HG03521 (cell line): ENCODE data around the gene RGS12.

ENCODE experiments used
- ATAC-seq: cut with Tn5 transposase; IDR thresholded peaks from one replicate; pipeline ENCODE4 v1.9.1; 2021; ENCODE audit warnings: mild to moderate bottlenecking, moderate library complexity; ENCODE audit not compliant: unreplicated experiment

Gene RGS12

GRCh38 chr4:3324093-3324815, 31.4 kb downstream of the RGS12 start:
- ATAC-seq: no peak

- ATAC-seq: no peak
These were observed 36.2 kb downstream of the RGS12 start for GRCh38 chr4:3328814-3329663.

- ATAC-seq: no peak
These were observed 37.1 kb downstream of the RGS12 start for GRCh38 chr4:3329887-3330286.

- ATAC-seq: no peak
These were observed 37.9 kb downstream of the RGS12 start for GRCh38 chr4:3330707-3331106.

- ATAC-seq: no peak
These were observed 38.9 kb downstream of the RGS12 start for GRCh38 chr4:3331511-3332394.

- ATAC-seq: no peak
These were observed 39.7 kb downstream of the RGS12 start for GRCh38 chr4:3332498-3332897.

- ATAC-seq: no peak
These were observed 41.5 kb downstream of the RGS12 start for GRCh38 chr4:3334316-3334715.

- no peak for ATAC-seq
These were observed 42.6 kb downstream of the RGS12 start for GRCh38 chr4:3335385-3335784.

GRCh38 chr4:3335982-3336381, 43.2 kb downstream of the RGS12 start:
- no peak for ATAC-seq

GRCh38 chr4:3336382-3337356, 43.8 kb downstream of the RGS12 start:
- no peak for ATAC-seq

GRCh38 chr4:3337357-3337732, 44.5 kb downstream of the RGS12 start:
- no peak for ATAC-seq

GRCh38 chr4:3337811-3338210, 45.0 kb downstream of the RGS12 start:
- ATAC-seq: no peak

GRCh38 chr4:3338321-3338838, 45.6 kb downstream of the RGS12 start:
- no peak for ATAC-seq

GRCh38 chr4:3338976-3339531, 46.2 kb downstream of the RGS12 start:
- no peak for ATAC-seq

GRCh38 chr4:3339577-3339976, 46.8 kb downstream of the RGS12 start:
- no peak for ATAC-seq

- ATAC-seq: no peak
These were observed 47.3 kb downstream of the RGS12 start for GRCh38 chr4:3340038-3340699.

- no peak for ATAC-seq
These were observed 47.9 kb downstream of the RGS12 start for GRCh38 chr4:3340700-3341083.

- ATAC-seq: no peak
These were observed 48.9 kb downstream of the RGS12 start for GRCh38 chr4:3341760-3342159.

GRCh38 chr4:3342182-3342854, 49.5 kb downstream of the RGS12 start:
- no peak for ATAC-seq
